Stimulated activated CD8-positive, alpha-beta memory T cell treated with anti-CD3 and anti-CD28 coated beads, Interleukin-12 subunit alpha, Interleukin-12 subunit beta, amount 100 ng/mL, for 4 hours (primary cell): ENCODE measurements around the gene OR56A3.
"Not testable (repeated sequence)": the region's sequence is repeated elsewhere in the genome, so short reads cannot be mapped to it uniquely, and the experiment has no call there.

Source experiments
- DNase-seq: peaks from one replicate; pipeline ENCODE4 v3.0.0-alpha.2; 2020; ENCODE audit warnings: low read depth

The OR56A3 gene

GRCh38 chr11:5941951-5942350, at the start of gene OR56A3:
Gene OR56A3 (plus strand): TSS chr11:5942251. CDS start chr11:5947347, 5,096 bp downstream.
- DNase-seq = no peak

- no peak for DNase-seq
Measured at GRCh38 chr11:5892908-5893307, 49.1 kb upstream of the OR56A3 start, which contains the start of gene OR52E5. Gene OR52E5 (plus strand): TSS chr11:5893208. CDS start chr11:5900777, 7,569 bp downstream.

GRCh38 chr11:5899534-5899933, 42.5 kb upstream of the OR56A3 start:
- DNase-seq = no peak

DNA sequence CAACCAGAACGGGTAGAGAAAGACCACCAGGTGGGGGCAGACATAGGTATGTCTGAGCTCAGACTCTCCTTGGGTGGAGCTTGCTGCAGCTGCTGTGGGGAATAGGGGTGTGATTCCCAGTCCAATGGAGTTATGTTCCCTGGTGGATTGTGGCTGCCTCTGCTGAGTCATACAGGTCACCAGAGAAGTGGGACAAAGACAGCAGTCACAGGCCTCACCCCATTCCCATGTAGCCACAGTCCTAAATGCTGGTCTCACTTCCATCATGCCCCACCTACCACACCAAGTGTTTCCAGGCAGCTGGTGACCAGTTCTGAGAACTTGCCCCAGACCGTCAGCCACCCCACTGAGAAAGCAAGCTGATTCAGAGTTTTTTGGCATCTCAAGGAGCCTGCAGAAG, 31.5 kb upstream of the OR56A3 start:
- DNase-seq = no peak

- DNase-seq = no peak
Measured at GRCh38 chr11:5922749-5923426, 19.2 kb upstream of the OR56A3 start.

- DNase-seq = no peak
Measured at GRCh38 chr11:5923427-5923776, 18.6 kb upstream of the OR56A3 start.

GRCh38 chr11:5923794-5924193, 18.3 kb upstream of the OR56A3 start:
- DNase-seq = no peak

DNA sequence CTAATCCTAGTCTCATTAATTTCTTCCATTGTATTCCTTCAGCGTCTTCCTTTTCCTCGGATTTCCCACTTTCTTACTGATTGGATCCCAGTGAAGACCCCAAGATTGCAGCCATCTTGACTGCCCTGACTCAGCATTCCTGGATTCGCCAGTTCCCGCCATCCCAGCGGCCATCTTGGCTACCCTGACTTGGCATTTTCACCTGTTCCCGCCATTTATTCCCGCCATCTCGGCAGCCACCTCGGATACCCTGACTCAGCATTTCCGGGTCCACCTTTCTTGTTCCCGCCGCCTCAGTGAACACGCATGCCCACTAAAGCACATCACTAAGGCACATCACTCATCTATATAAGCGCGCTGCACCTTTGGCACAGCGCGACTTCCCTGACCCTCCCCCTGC, 13.8 kb upstream of the OR56A3 start:
- DNase-seq = no peak

GRCh38 chr11:5928811-5929210, 13.2 kb upstream of the OR56A3 start:
- no peak for DNase-seq

DNA sequence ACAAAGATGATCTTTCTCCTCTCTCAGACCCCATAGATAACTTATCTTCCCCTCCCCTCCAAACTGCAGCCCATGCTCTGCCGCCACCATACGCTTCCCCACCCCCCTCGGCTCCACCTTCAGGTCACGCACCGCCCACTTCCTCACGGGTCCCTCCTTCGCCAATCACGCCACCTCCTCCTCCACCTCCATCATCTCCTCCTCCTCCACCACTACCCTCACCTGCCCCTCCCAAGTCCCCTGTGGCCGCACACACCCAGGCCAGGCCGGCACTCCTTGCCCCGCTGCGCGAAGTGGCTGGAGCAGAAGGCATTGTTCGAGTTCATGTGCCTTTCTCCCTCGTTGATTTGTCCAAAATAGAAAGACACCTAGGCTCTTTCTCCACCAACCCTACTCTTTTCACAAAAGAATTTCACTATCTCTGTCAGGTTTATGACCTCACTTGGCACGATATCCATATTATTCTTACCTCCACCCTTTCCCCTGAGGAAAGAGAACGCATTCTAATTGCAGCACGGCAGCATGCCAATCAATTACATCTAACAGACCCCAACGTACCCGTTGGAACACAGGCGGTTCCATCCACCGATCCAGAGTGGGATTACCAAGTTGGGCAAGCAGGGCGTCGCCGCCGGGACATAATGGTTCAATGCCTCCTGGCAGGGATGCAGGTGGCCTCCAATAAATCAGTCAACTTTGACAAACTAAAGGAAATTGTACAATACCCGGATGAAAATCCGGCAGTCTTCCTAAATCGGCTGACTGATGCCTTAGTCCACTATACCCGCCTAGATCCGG, 12.3 kb upstream of the OR56A3 start:
- no peak for DNase-seq

- no peak for DNase-seq
Measured at GRCh38 chr11:5930614-5931013, 11.4 kb upstream of the OR56A3 start.

- DNase-seq = no peak
Measured at GRCh38 chr11:5931061-5931460, 11.0 kb upstream of the OR56A3 start.

GRCh38 chr11:5932671-5933070, 9.4 kb upstream of the OR56A3 start:
- no peak for DNase-seq

- no peak for DNase-seq
Measured at GRCh38 chr11:5933116-5933515, 8.9 kb upstream of the OR56A3 start.

DNA sequence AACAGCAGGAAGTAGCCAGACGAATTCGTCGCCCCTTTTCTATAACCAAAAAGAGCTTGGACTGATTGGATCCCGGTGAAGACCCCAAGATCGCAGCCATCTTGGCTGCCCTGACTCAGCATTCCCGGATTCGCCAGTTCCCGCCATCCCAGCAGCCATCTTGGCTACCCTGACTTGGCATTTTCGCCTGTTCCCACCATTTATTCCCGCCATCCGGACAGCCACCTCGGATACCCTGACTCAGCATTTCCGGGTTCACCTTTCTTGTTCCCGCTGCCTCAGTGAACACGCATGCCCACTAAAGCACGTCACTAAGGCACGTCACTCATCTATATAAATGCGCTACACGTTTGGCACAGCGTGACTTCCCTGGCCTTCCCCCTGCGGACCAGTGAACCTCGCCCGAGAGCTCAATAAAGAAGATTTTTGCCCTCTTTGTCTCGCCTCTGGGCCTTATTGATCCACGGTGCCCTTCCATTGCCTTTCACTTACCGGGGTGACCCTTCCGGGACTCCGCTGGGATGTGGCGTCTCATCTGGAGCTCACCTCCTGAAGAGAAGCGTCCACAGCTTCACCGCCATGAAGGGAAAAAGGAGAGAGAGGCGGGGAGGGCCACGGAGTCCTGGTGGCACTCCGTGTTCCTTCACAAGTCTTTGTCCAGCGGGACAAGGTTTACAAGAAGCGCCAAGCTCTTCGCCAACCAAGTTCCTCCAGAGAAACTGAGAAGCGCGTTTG, 4.0 kb upstream of the OR56A3 start:
- DNase-seq = no peak

- no peak for DNase-seq
Measured at GRCh38 chr11:5938603-5938965, 3.5 kb upstream of the OR56A3 start.

GRCh38 chr11:5940748-5941147, 1.3 kb upstream of the OR56A3 start:
- no peak for DNase-seq

- DNase-seq = no peak
Measured at GRCh38 chr11:5955586-5955985, 13.5 kb downstream of the OR56A3 start.

- not testable (repeated sequence) for DNase-seq
Measured at GRCh38 chr11:5960704-5961320, 18.8 kb downstream of the OR56A3 start.

DNA sequence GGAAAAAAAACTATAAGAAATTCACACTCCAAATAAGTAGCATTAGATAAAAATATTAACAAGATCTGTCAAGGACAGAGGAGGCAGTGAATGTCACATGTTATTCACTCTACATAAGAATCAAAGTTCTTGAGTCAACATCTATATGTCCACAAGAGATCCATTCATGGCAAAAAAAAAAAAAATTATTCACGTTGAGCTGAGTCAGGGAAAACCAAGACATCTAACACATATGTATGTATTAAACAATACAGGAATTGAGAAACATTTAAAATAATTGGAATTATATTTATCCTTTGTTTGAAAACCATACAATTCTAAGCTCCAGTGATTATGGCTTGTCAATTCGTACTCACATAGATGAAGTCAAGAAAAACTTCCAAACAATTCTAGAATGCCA, 24.9 kb downstream of the OR56A3 start:
- no peak for DNase-seq

- DNase-seq = no peak
Measured at GRCh38 chr11:5967708-5968107, 25.7 kb downstream of the OR56A3 start.

DNA sequence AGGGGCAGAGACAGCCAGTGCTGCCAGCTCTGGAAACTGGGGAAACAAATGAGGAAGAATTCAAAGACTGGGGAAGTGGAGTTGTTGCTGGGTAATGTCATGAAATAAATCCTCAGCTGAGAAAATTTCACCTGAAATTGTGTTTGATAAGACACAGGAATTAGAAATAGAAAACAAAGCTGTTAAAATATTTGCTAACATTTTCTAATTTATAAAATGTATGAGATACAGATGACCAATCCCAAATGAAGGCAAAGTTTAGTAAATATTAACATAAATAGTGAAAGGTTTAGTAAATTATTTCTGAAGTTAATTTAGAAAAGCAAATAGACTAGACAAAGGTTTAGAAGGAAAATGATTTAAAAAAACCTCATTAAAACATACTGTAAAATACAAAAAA, 26.3 kb downstream of the OR56A3 start, which contains the start of gene OR56A5:
Gene OR56A5 (minus strand): TSS at position 101 of the 400 bp plus-strand sequence. CDS start 0 bp downstream, at position 101.
- DNase-seq = no peak
